HG03520 (cell line): ENCODE data around the gene HTR1A.
A peak's percentile ranks its signal among the peaks of the same experiment; 100 is the strongest.

ENCODE experiments used
- ATAC-seq: cut with Tn5 transposase; IDR thresholded peaks from one replicate; pipeline ENCODE4 v1.9.1; 2021; ENCODE audit warnings: mild to moderate bottlenecking, moderate library complexity; ENCODE audit not compliant: unreplicated experiment

Gene HTR1A

GRCh38 chr5:63962279-63962678 is at the start of gene HTR1A:
Gene HTR1A, minus strand, starts transcription at chr5:63962445. Its CDS starts 726 bp downstream, at chr5:63961719.
- no peak for ATAC-seq

GRCh38 chr5:64003966-64004365 is 41.7 kb upstream of the HTR1A start:
- no peak for ATAC-seq

GRCh38 chr5:64000096-64000495 is 37.9 kb upstream of the HTR1A start:
- ATAC-seq: no peak

GRCh38 chr5:63987053-63987452 is 24.8 kb upstream of the HTR1A start:
- no peak for ATAC-seq

- ATAC-seq: no peak
Observed at GRCh38 chr5:63981864-63982263, 19.6 kb upstream of the HTR1A start.

- no peak for ATAC-seq
Observed at GRCh38 chr5:63963926-63964325, 1.7 kb upstream of the HTR1A start.

GRCh38 chr5:63963080-63963735 is 963 bp upstream of the HTR1A start:
- peak; percentile 70 for ATAC-seq

GRCh38 chr5:63961598-63962161 is 565 bp downstream of the HTR1A start:
- ATAC-seq: no peak

- ATAC-seq: no peak
Observed at GRCh38 chr5:63961125-63961597, 1.1 kb downstream of the HTR1A start.

- no peak for ATAC-seq
Observed at GRCh38 chr5:63960646-63961045, 1.6 kb downstream of the HTR1A start.

GRCh38 chr5:63959177-63959982 is 2.9 kb downstream of the HTR1A start:
- no peak for ATAC-seq

GRCh38 chr5:63958654-63959053 is 3.6 kb downstream of the HTR1A start:
- no peak for ATAC-seq

GRCh38 chr5:63957617-63958016 is 4.6 kb downstream of the HTR1A start:
- no peak for ATAC-seq

GRCh38 chr5:63953217-63953616 is 9.0 kb downstream of the HTR1A start:
- ATAC-seq: no peak

- no peak for ATAC-seq
Observed at GRCh38 chr5:63935103-63935502, 27.1 kb downstream of the HTR1A start.

GRCh38 chr5:63931836-63932235 is 30.4 kb downstream of the HTR1A start:
- ATAC-seq: no peak

GRCh38 chr5:63928451-63928850 is 33.8 kb downstream of the HTR1A start:
- ATAC-seq: no peak

- no peak for ATAC-seq
Observed at GRCh38 chr5:63923914-63924313, 38.3 kb downstream of the HTR1A start.

GRCh38 chr5:63919763-63920478 is 42.3 kb downstream of the HTR1A start:
- ATAC-seq: no peak

GRCh38 chr5:63916786-63917185 is 45.5 kb downstream of the HTR1A start:
- no peak for ATAC-seq

GRCh38 chr5:63911871-63912270 is 50.4 kb downstream of the HTR1A start:
- ATAC-seq: no peak
